Smooth muscle cell (in vitro differentiated cells): ENCODE results near the gene ARID1A. TPM values are rescaled to one million over a fixed set of nuclear protein-coding genes. Genes with fewer than 3 reads are reported as not detected.

Source experiments
- DNase-seq: peaks from one replicate; lab custom pipeline; 2025; ENCODE audit not compliant: unreplicated experiment; lab: John Stamatoyannopoulos, UW
- H2AFZ ChIP-seq: fragments of 200-600 bp; sonication (generic); 2 replicates; pipeline ENCODE4 v1.6.0; 2016; ENCODE audit warnings: antibody characterized with exemption, low read depth, mild to moderate bottlenecking
- H3F3A ChIP-seq: fragments of 200-600 bp; sonication (generic); 2 replicates; pipeline ENCODE4 v1.6.0; 2017; ENCODE audit warnings: antibody characterized with exemption, low read depth
- H3K27ac ChIP-seq: fragments of 200-600 bp; sonication (generic); 2 replicates; pipeline ENCODE4 v1.5.1; 2016; ENCODE audit warnings: low read depth, mild to moderate bottlenecking
- H3K27me3 ChIP-seq: fragments of 200-600 bp; sonication (generic); 2 replicates; pipeline ENCODE4 v1.6.1; 2016; ENCODE audit warnings: low read depth, mild to moderate bottlenecking
- H3K36me3 ChIP-seq: fragments of 200-600 bp; sonication (generic); 2 replicates; pipeline ENCODE4 v1.5.1; 2016; ENCODE audit warnings: low read depth
- H3K4me1 ChIP-seq: fragments of 200-600 bp; sonication (generic); 2 replicates; pipeline ENCODE4 v1.5.1; 2016; ENCODE audit warnings: low read depth
- H3K4me2 ChIP-seq: fragments of 200-600 bp; sonication (generic); 2 replicates; pipeline ENCODE4 v1.6.0; 2016; ENCODE audit warnings: mild to moderate bottlenecking
- H3K4me3 ChIP-seq: fragments of 200-600 bp; sonication (generic); 2 replicates; pipeline ENCODE4 v1.5.1; 2016; ENCODE audit warnings: mild to moderate bottlenecking
- H3K79me2 ChIP-seq: fragments of 200-600 bp; sonication (generic); 2 replicates; pipeline ENCODE4 v1.6.0; 2016; ENCODE audit warnings: low read depth, mild to moderate bottlenecking
- H3K9ac ChIP-seq: fragments of 200-600 bp; sonication (generic); 2 replicates; pipeline ENCODE4 v1.6.0; 2016; ENCODE audit warnings: low read depth
- H3K9me3 ChIP-seq: fragments of 200-600 bp; sonication (generic); replicated peaks from 2 replicates; pipeline ENCODE4 v1.5.1; 2016; ENCODE audit warnings: low read depth
- H4K20me1 ChIP-seq: fragments of 200-600 bp; sonication (generic); 2 replicates; pipeline ENCODE4 v1.6.0; 2016; ENCODE audit warnings: low read depth
- WGBS: methylation state at CpG from one replicate; pipeline ENCODE4 v1.1.7; 2016; ENCODE audit warnings: low lambda C conversion rate; 5-methylcytosine and 5-hydroxymethylcytosine counted together
- polyA plus RNA-seq: library from polyadenylated mRNA; unstranded; fragments of >200 nt; fragmentation: Nextera tagmentation; extraction: Ambion mirVana; gene quantifications from 2 replicates; pipeline ENCODE4 v1.2.1, GENCODE V29; 2016
- total RNA-seq: library from RNA; depleted of rRNA; stranded (reverse); fragments of >200 nt; gene quantifications from 2 replicates; pipeline ENCODE4 v1.2.3, GENCODE V29; 2014
- TF ChIP-seq, protein P1 (sequence below): fragments of 200-600 bp; sonication (generic); IDR thresholded peaks from 2 replicates; pipeline ENCODE4 v1.5.1; 2017; ENCODE audit warnings: borderline replicate concordance, mild to moderate bottlenecking, antibody characterized with exemption; ENCODE audit not compliant: insufficient read depth, poor library complexity, severe bottlenecking

The ARID1A gene
- total and polyA plus RNA-seq, 2 experiments from 2014 or later, result 17.5 to 33.1 TPM

DNA sequence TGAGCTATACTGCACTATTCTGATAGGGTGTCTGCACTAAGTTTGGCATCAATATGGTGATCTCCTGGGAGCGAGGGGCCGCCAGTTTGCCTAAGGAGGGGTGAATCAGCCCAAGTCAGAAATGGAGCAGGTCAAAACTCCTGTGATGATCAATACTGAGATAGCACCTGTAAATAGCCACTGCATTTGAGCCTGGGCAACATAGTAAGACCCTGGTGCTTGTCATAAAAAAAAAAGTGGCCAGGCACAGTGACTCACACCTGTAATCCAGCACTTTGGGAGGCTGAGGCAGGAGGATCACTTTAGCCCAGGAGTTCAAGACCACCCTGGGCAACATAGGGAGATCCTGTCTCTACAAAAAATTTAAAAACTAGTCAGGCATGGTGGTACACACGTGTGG lies 119.1 kb downstream of the ARID1A start:
- Histone ChIP-seq H2AFZ (no peak overlapping the region), H3K27me3 (no peaks in the 10 kb centered on the region), H3K4me2 (no peak overlapping the region), H3K9ac (no peak overlapping the region), H3K36me3 (no peaks in the 10 kb centered on the region), H3K4me3 (no peak overlapping the region), H3F3A (no peaks in the 10 kb centered on the region), H3K79me2 (no peaks in the 10 kb centered on the region), H3K27ac (no peak overlapping the region), H3K4me1 (no peaks in the 10 kb centered on the region), H4K20me1 (no peaks in the 10 kb centered on the region), H3K9me3 (no peaks in the 10 kb centered on the region)
- TF ChIP-seq, protein P1, sequence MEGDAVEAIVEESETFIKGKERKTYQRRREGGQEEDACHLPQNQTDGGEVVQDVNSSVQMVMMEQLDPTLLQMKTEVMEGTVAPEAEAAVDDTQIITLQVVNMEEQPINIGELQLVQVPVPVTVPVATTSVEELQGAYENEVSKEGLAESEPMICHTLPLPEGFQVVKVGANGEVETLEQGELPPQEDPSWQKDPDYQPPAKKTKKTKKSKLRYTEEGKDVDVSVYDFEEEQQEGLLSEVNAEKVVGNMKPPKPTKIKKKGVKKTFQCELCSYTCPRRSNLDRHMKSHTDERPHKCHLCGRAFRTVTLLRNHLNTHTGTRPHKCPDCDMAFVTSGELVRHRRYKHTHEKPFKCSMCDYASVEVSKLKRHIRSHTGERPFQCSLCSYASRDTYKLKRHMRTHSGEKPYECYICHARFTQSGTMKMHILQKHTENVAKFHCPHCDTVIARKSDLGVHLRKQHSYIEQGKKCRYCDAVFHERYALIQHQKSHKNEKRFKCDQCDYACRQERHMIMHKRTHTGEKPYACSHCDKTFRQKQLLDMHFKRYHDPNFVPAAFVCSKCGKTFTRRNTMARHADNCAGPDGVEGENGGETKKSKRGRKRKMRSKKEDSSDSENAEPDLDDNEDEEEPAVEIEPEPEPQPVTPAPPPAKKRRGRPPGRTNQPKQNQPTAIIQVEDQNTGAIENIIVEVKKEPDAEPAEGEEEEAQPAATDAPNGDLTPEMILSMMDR, result no peak
- WGBS, result 96% methylated on average over 3 of the region's 3 CpGs
- no peak for DNase-seq

- no peak for DNase-seq
- 88% methylated on average over 4 of the region's 4 CpGs for WGBS
- no peak overlapping the region for H3K4me2 ChIP-seq
These were observed 125.0 kb downstream of the ARID1A start for GRCh38 chr1:26820784-26821269.

GRCh38 chr1:26822737-26823395 lies 127.1 kb downstream of the ARID1A start:
- H3K27ac ChIP-seq, result no peak overlapping the region
- H3K27me3 ChIP-seq, result no peaks in the 10 kb centered on the region
- TF ChIP-seq, protein P1, result no peak
- WGBS, result 98% methylated on average over 4 of the region's 4 CpGs
- no peak overlapping the region for H3K9ac ChIP-seq
- no peaks in the 10 kb centered on the region for H3K36me3 ChIP-seq
- no peak overlapping the region for H3K4me3 ChIP-seq
- H3K79me2 ChIP-seq, result peaks cover 12% of the 10 kb centered on the region
- peaks cover 6% of the 10 kb centered on the region for H4K20me1 ChIP-seq
- H3F3A ChIP-seq, result no peaks in the 10 kb centered on the region
- H3K4me2 ChIP-seq, result no peak overlapping the region
- no peaks in the 10 kb centered on the region for H3K9me3 ChIP-seq
- peaks cover 12% of the 10 kb centered on the region for H3K4me1 ChIP-seq
- H2AFZ ChIP-seq, result no peak overlapping the region
- DNase-seq, result no peak

More at GRCh38 chr1:26820784-26821269, 125.0 kb downstream of the ARID1A start:
- H2AFZ ChIP-seq, result no peak overlapping the region
- H3K36me3 ChIP-seq, result no peaks in the 10 kb centered on the region
- no peak overlapping the region for H3K27ac ChIP-seq
- H4K20me1 ChIP-seq, result no peaks in the 10 kb centered on the region
- no peak overlapping the region for H3K4me3 ChIP-seq
- H3K79me2 ChIP-seq, result no peaks in the 10 kb centered on the region
- H3K9ac ChIP-seq, result no peak overlapping the region
- TF ChIP-seq, protein P1, result no peak
- no peaks in the 10 kb centered on the region for H3K9me3 ChIP-seq
- H3K4me1 ChIP-seq, result peaks cover 1% of the 10 kb centered on the region
- H3K27me3 ChIP-seq, result no peaks in the 10 kb centered on the region
- no peaks in the 10 kb centered on the region for H3F3A ChIP-seq

DNA sequence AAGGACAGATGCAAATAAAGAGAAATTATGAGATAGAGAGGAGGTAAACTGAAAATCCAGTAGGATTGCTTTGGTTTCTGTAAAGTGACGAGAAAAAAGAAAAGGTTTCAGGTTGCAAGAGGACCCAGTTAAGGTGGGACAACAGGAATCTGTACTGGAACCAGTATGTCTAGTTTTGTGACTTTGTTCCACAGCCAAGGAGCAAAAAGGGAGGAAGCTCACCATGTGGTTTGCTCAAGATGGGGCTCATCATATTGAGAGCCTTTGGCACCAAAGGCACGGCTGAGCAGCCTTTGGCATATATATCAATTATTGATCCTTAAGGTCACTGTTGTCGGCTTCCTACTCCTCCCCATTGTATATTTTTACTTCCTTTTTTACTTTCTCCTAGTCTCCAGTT lies 128.9 kb downstream of the ARID1A start:
- H3K27ac ChIP-seq, result peak overlapping the region; percentile 32
- no peak overlapping the region for H3K4me3 ChIP-seq
- H3K9me3 ChIP-seq, result no peaks in the 10 kb centered on the region
- no peaks in the 10 kb centered on the region for H3F3A ChIP-seq
- H4K20me1 ChIP-seq, result peaks cover 22% of the 10 kb centered on the region
- peak overlapping the region; percentile 23 for H3K4me2 ChIP-seq
- peaks cover 25% of the 10 kb centered on the region for H3K79me2 ChIP-seq
- no peaks in the 10 kb centered on the region for H3K27me3 ChIP-seq
- TF ChIP-seq, protein P1, result no peak
- no peak for DNase-seq
- WGBS, result 68% methylated on average over 3 of the region's 3 CpGs
- H2AFZ ChIP-seq, result no peak overlapping the region
- H3K4me1 ChIP-seq, result peaks cover 21% of the 10 kb centered on the region
- no peak overlapping the region for H3K9ac ChIP-seq
- H3K36me3 ChIP-seq, result no peaks in the 10 kb centered on the region
